Kidney (tissue), 14 donors: ENCODE measurements around the gene CAV1. TPM values are rescaled to one million over a fixed set of nuclear protein-coding genes. Genes with fewer than 3 reads are reported as not detected.

ENCODE experiments used
- DNase-seq, 5 donors: peaks; one replicate each; pipeline ENCODE4 v3.0.0-alpha.2; 2013 to 2020
- FAIRE-seq: peaks from 2 replicates; lab custom pipeline; 2012; peaks lifted over from hg19 to GRCh38; lab: Jason Lieb, UNC
- H3K27ac ChIP-seq, 2 donors: one replicate each; pipeline ENCODE4 v1.7.0; 2013; ENCODE audit warnings: low read depth in 2 of 2, low read length in 2 of 2, inconsistent platforms in 1 of 2
- H3K27me3 ChIP-seq: one replicate; pipeline ENCODE4 v1.7.1; 2013; ENCODE audit warnings: low read length, inconsistent platforms; ENCODE audit not compliant: control insufficient read depth, insufficient read depth
- H3K36me3 ChIP-seq, 3 donors: one replicate each; pipeline versions ENCODE4 v1.7.0 to v1.7.1; 2013; ENCODE audit warnings: low read length in 3 of 3, control low read depth in 1 of 3, inconsistent platforms in 1 of 3; ENCODE audit not compliant: insufficient read depth in 3 of 3, control insufficient read depth in 2 of 3
- H3K4me1 ChIP-seq, 3 donors: one replicate each; pipeline versions ENCODE4 v1.7.0 to v1.7.1; 2013; ENCODE audit warnings: low read length in 3 of 3, inconsistent platforms in 1 of 3, low read depth in 1 of 3; ENCODE audit not compliant: control insufficient read depth in 2 of 3, insufficient read depth in 2 of 3
- H3K4me3 ChIP-seq, 3 donors: one replicate each; pipeline versions ENCODE4 v1.7.0 to v1.8.1; 2013; ENCODE audit warnings: low read length in 3 of 3, control low read depth in 1 of 3, inconsistent platforms in 1 of 3
- H3K9ac ChIP-seq, 3 donors: one replicate each; pipeline versions ENCODE4 v1.7.0 to v1.7.1; 2013; ENCODE audit warnings: low read length in 3 of 3, control low read depth in 1 of 3, inconsistent platforms in 1 of 3
- H3K9me3 ChIP-seq, 3 donors: one replicate each; pipeline versions ENCODE4 v1.7.0 to v1.7.1; 2013; ENCODE audit warnings: low read length in 3 of 3, control low read depth in 1 of 3, inconsistent platforms in 1 of 3; ENCODE audit not compliant: control insufficient read depth in 2 of 3, insufficient read depth in 1 of 3
- CTCF ChIP-seq: IDR thresholded peaks from 3 replicates; pipeline ENCODE4 v1.5.1; 2012; ENCODE audit warnings: mild to moderate bottlenecking, moderate library complexity, borderline replicate concordance; ENCODE audit not compliant: insufficient read depth; ENCODE audit errors: extremely low read depth
- intact Hi-C: fragments of 100-400 bp; cut with DNase I; formaldehyde crosslinking; loops from one replicate; pipeline ENCODE4 v1.11.1; 2022
- polyA plus RNA-seq: library from polyadenylated mRNA; stranded (reverse); fragments of 350-450 nt; fragmentation: Illumina TruSeq; extraction: RNeasy Lipid Tissue Mini Kit (QIAGEN cat#74804); gene quantifications from one replicate; pipeline ENCODE4 v1.2.3, GENCODE V29; 2014; ENCODE audit warnings: low read depth, low replicate concordance; ENCODE audit not compliant: insufficient read depth
- total RNA-seq: library from RNA; stranded (reverse); fragmentation: NEBNext Ultra II Directional; extraction: Animal tissue kit (Norgen Biotek cat#: 25700); gene quantifications from one replicate; pipeline ENCODE4 v1.2.1, GENCODE V29; 2021
- donor health status: control.
- donor health status: control.
- donor health status: control.
- donor health status: control.
- donor health status: control.
- donor health status: DM: yes; HTN: yes; CAD: no.
- donor health status: Normal renal cell carcinoma (clear cell type).

The CAV1 gene
- total and polyA plus RNA-seq, 2 donors from 2014 or later, result 15.7 to 67.2 TPM

DNA sequence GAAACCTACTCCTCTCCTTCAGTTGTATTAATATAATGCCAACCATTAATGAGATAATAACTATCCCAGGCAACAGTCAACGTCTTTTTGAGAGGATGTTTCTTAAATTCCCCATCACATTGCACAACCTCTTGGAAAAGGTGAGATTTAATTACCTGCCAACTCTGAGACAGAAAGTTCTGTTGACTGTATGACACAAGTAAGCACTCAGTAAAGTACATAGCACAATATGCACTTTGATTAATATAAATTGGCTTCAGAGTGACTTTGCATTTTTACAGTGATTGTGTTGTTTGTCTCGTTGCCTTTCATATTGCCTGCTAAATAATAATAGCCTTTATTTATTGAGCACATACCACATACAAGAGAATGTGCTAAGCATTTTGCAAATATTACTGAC is 46.7 kb downstream of the CAV1 start:
- Histone ChIP-seq H3K27ac (no peak overlapping the region), H3K4me3 (no peak overlapping the region), H3K4me1 (no peaks in the 10 kb centered on the region), H3K36me3 (no peaks in the 10 kb centered on the region), H3K9me3 (no peaks in the 10 kb centered on the region), H3K9ac (no peak overlapping the region), H3K27me3 (no peaks in the 10 kb centered on the region)
- TF ChIP-seq CTCF, result no peak
- no peak for DNase-seq
- no peak for FAIRE-seq
- intact Hi-C loops, result no loop called here

DNA sequence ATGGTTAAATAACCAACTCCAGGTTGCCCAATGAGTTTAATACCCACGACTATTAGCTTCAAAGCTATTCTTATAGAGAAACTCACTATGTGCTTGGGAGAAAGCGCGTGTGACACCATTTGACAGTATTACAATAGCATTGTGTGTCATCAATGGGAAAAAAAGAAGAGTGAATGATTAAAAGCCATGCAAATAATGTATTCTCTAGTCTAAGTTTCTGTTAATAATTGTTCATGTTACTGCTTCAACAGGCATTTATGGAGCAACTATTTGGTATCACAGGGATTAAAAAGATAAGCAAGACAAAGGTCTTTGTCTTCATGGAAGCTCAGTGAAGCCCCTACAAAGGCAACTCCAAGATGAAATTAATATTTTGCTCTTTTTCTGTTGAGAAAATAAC is 47.2 kb downstream of the CAV1 start:
- Histone ChIP-seq H3K9me3 (no peaks in the 10 kb centered on the region), H3K9ac (no peak overlapping the region), H3K36me3 (no peaks in the 10 kb centered on the region), H3K27me3 (no peaks in the 10 kb centered on the region), H3K4me1 (no peaks in the 10 kb centered on the region), H3K27ac (no peak overlapping the region), H3K4me3 (no peak overlapping the region)
- no peak for FAIRE-seq
- DNase-seq, result no peak
- TF ChIP-seq CTCF, result no peak
- intact Hi-C loops, result no loop called here

GRCh38 chr7:116573541-116573940 is 48.7 kb downstream of the CAV1 start:
- Histone ChIP-seq H3K4me1 (no peaks in the 10 kb centered on the region), H3K4me3 (no peak overlapping the region), H3K27me3 (no peaks in the 10 kb centered on the region), H3K36me3 (no peaks in the 10 kb centered on the region), H3K9ac (no peak overlapping the region), H3K9me3 (no peaks in the 10 kb centered on the region), H3K27ac (no peak overlapping the region)
- FAIRE-seq (no peak), DNase-seq (no peak)
- no peak for TF ChIP-seq CTCF
- intact Hi-C loops, result no loop called here

- FAIRE-seq, result no peak
- no peak overlapping the region for H3K27ac ChIP-seq
- no peak overlapping the region for H3K9ac ChIP-seq
- no peaks in the 10 kb centered on the region for H3K27me3 ChIP-seq
- H3K36me3 ChIP-seq, result no peaks in the 10 kb centered on the region
- no peak for TF ChIP-seq CTCF
- no peak overlapping the region for H3K4me3 ChIP-seq
- H3K4me1 ChIP-seq, result no peaks in the 10 kb centered on the region
- no peaks in the 10 kb centered on the region for H3K9me3 ChIP-seq
- intact Hi-C loops, result no loop called here
- peak in 1 of 5 donors; percentile 21 for DNase-seq
Observed at GRCh38 chr7:116574025-116574822, 49.4 kb downstream of the CAV1 start.
